GM21717 (cell line): ENCODE measurements around the gene CTAGE9.

Experiments used
- ATAC-seq: cut with Tn5 transposase; IDR thresholded peaks from one replicate; pipeline ENCODE4 v1.9.1; 2021; ENCODE audit warnings: mild to moderate bottlenecking, moderate library complexity; ENCODE audit not compliant: unreplicated experiment

CTAGE9 gene

GRCh38 chr6:131673184-131673583 is 37.6 kb downstream of the CTAGE9 start:
- no peak for ATAC-seq

DNA sequence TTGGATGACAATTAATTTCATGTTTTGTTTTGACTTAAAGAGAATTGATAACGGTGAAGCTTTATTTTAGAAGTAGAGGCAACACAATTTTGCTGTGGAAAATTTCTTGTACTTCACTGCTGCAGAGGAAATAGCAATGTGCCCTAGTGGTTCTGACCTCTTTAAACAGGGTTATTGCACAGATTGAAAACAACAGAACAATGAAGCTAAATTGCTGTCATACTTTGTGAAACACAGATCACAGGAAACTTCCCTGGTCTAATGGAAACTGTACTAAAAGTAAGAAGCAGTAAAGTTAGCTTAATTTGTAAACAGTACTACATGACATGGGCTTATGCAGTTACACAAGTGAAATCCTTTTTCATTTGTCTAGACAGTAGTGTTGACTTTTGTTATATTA is 40.9 kb downstream of the CTAGE9 start:
- no peak for ATAC-seq

DNA sequence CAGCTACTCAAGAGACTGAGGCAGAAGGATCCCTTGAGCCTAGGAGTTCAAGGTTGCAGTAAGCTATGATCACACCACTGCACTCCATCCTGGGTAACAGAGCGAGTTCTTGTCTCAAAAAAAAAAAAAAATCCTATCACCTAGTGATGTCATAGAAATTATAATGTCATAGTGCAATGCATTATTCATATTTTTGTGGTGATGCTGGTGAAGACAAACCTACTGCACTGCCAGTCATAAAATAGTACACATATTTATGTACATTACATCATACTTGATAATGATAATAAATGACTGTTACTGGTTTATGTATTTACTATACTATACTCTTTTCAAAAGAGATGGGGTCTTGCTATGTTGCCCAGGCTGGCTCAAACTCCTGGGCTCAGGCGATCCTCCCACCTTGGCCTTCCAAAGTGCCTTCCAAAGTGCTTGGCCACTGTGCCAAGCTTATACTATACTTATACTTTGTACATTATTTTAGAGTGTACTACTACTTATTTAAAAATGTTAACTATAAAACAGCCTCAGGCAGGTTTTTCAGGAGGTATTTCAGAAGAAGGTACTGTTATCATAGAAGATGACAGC is 47.1 kb downstream of the CTAGE9 start:
- no peak for ATAC-seq

GRCh38 chr6:131660195-131660594 is 50.6 kb downstream of the CTAGE9 start:
- ATAC-seq, result no peak
